ENCODE results near the gene PBX3.

DNA sequence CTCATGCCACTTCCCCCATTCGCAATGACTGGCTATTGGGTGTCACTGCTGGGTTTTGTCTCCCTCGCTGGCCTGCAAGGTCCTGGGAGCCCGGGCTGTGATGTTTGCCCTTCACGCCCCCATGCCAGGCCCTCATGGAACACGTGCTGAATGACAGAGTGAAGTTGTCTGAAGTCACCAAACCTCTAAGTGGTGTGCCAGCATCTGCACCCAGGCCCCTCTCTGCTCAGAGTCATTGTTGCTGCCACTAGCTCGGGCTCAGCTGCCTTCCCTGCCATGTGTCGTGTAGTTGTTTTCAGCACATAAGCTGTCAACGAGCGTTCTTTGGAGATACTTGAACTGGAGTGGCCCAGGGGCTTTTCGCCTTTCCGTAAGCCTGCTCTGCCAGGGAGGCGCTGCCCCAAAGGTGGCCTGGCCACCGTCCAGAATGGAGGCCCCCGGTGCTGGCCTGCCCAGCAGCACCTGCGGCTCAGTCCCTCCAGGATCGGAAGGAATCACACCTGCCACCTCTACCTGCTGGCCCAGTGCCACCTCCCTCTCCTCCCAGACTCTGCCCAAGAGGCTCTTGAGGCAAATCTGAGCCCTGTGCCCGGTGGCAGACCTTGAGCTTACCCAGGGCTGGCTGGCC is 250.1 kb downstream of the PBX3 start:
- TF ChIP-seq, protein P1, sequence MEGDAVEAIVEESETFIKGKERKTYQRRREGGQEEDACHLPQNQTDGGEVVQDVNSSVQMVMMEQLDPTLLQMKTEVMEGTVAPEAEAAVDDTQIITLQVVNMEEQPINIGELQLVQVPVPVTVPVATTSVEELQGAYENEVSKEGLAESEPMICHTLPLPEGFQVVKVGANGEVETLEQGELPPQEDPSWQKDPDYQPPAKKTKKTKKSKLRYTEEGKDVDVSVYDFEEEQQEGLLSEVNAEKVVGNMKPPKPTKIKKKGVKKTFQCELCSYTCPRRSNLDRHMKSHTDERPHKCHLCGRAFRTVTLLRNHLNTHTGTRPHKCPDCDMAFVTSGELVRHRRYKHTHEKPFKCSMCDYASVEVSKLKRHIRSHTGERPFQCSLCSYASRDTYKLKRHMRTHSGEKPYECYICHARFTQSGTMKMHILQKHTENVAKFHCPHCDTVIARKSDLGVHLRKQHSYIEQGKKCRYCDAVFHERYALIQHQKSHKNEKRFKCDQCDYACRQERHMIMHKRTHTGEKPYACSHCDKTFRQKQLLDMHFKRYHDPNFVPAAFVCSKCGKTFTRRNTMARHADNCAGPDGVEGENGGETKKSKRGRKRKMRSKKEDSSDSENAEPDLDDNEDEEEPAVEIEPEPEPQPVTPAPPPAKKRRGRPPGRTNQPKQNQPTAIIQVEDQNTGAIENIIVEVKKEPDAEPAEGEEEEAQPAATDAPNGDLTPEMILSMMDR (IDR thresholded peaks at IDR 0.05): no peak
- TF ChIP-seq POLR2A (IDR thresholded peaks at IDR 0.05): no peak
